Transverse colon (tissue), 4 donors: ENCODE measurements around the gene BSG. TPM values are rescaled to one million over a fixed set of nuclear protein-coding genes. Genes with fewer than 3 reads are reported as not detected.

Experiments used
- DNase-seq: peaks from one replicate; pipeline ENCODE4 v3.0.0-alpha.2; 2019
- H3K27ac ChIP-seq, 4 donors: fragments of 200-600 bp; sonication (generic); 2 replicates each; pipeline ENCODE4 v1.5.1; 2016 to 2018; ENCODE audit warnings: inconsistent platforms in 4 of 4
- H3K27me3 ChIP-seq: fragments of 200-600 bp; sonication (generic); 2 replicates; pipeline ENCODE4 v1.5.1; 2017; ENCODE audit warnings: inconsistent platforms
- H3K36me3 ChIP-seq, 4 donors: fragments of 200-600 bp; sonication (generic); 2 replicates each; pipeline ENCODE4 v1.5.1; 2017 to 2019; ENCODE audit warnings: inconsistent platforms in 4 of 4
- H3K4me1 ChIP-seq, 4 donors: fragments of 200-600 bp; sonication (generic); 2 replicates each; pipeline ENCODE4 v1.5.1; 2017 to 2020; ENCODE audit warnings: inconsistent platforms in 4 of 4
- H3K4me3 ChIP-seq, 4 donors: fragments of 200-600 bp; sonication (generic); 1 replicate in 1 of 4; 2 replicates in 3 of 4; pipeline versions ENCODE4 v1.5.1 to v1.6.1; 2017 to 2019; ENCODE audit warnings: inconsistent platforms in 4 of 4
- H3K9me3 ChIP-seq, 2 donors: fragments of 200-600 bp; sonication (generic); 2 replicates each; pipeline ENCODE4 v1.5.1; 2017 to 2019; ENCODE audit warnings: inconsistent platforms in 2 of 2
- CTCF ChIP-seq, 5 experiments: fragments of 200-600 bp in 3 of 5; fragments of 450-650 bp in 2 of 5; sonication (generic) in 3 of 5; IDR thresholded peaks; 1 replicate in 2 of 5; 2 replicates in 3 of 5; pipeline ENCODE4 v1.5.1; 2016 to 2017; ENCODE audit warnings: antibody characterized with exemption in 5 of 5, inconsistent platforms in 3 of 5, mild to moderate bottlenecking in 2 of 5, moderate library complexity in 1 of 5
- EP300 ChIP-seq: sonication (generic); formaldehyde crosslinking; IDR thresholded peaks from one replicate; pipeline ENCODE4 v1.6.1; 2017; ENCODE audit warnings: antibody characterized with exemption, low read depth
- POLR2A ChIP-seq: fragments of 450-650 bp; IDR thresholded peaks from one replicate; pipeline ENCODE4 v1.6.1; 2016; ENCODE audit warnings: antibody characterized with exemption, mild to moderate bottlenecking, moderate library complexity
- POLR2AphosphoS5 ChIP-seq, 3 donors: sonication (generic); formaldehyde crosslinking; IDR thresholded peaks; one replicate each; pipeline ENCODE4 v1.6.1; 2016; ENCODE audit warnings: antibody characterized with exemption in 3 of 3
- WGBS, 2 donors: methylation state at CpG; one replicate each; pipeline ENCODE4 v1.1.5; 2018; ENCODE audit warnings: low coverage in 1 of 2; 5-methylcytosine and 5-hydroxymethylcytosine counted together
- in situ Hi-C, 4 donors: fragments of 200-750 bp; cut with MboI; loops; one replicate each; pipeline versions ENCODE4 v1.15.0 to v1.15.1; 2017; ENCODE audit warnings: low sequenced_read_pairs in 3 of 4, low pct_ligation_motif_present in 1 of 4, low pct_unique_long_range_greater_than_20kb in 1 of 4
- intact Hi-C: fragments of 100-400 bp; cut with DNase I; formaldehyde crosslinking; loops from one replicate; pipeline ENCODE4 v1.15.1; 2023; ENCODE audit warnings: low total_unique reads
- total RNA-seq, 4 donors: library from RNA; depleted of rRNA; stranded (reverse); fragments of >200 nt; gene quantifications; one replicate each; pipeline ENCODE4 v1.1.0, GENCODE V29; 2016

Gene BSG
- total RNA-seq, 4 donors from 2014 or later: 909 to 2,228 (median 1,224) TPM

- Histone ChIP-seq H3K36me3 (no peaks in the 10 kb centered on the region), H3K9me3 (no peaks in the 10 kb centered on the region), H3K27ac (no peak overlapping the region), H3K27me3 (peaks cover 73% of the 10 kb centered on the region), H3K4me3 (no peak overlapping the region), H3K4me1 (peaks cover 0 to 4% (median 3%) of the 10 kb centered on the region in 4 donors)
- no peak for DNase-seq
- TF ChIP-seq EP300 (no peak), POLR2A (no peak), POLR2AphosphoS5 (IDR thresholded peaks at IDR 0.05) (no peak), CTCF (IDR thresholded peaks at IDR 0.05) (no peak)
- intact Hi-C loops (no loop called here), in situ Hi-C loops (no loop called here)
- WGBS, 2 donors: 70 to 93% methylated on average over 3 to 42 of the region's 42 CpGs
Measured at GRCh38 chr19:595326-596262, 23.2 kb downstream of the BSG start.

DNA sequence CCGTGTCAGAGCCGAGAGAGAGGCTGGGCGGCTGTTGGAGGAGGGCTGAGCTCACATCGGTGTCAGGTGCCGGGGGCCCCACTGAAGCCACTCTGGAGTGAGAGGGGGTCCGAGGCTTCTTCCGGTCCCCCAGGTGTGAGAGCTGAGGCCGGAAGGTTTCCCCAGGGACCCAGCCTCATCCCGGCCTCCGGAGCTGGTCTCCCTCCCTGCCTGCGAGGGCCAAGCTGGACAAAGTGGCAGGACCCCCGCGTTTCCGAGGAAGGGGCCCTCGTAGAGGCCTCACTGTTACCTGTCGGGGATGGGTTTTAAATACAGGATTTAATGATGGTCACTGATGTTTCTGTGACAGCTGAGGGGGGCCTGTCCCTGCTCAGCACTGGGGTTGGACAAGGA, 23.9 kb downstream of the BSG start:
- no peaks in the 10 kb centered on the region for H3K4me1 ChIP-seq
- H3K9me3 ChIP-seq: no peaks in the 10 kb centered on the region
- 75% methylated on average over 16 of the region's 16 CpGs; no CpG with 5 or more reads in 1 of the 2 donors for WGBS, 2 donors
- DNase-seq: no peak
- intact Hi-C loops (no loop called here), in situ Hi-C loops (no loop called here)
- H3K27me3 ChIP-seq: peaks cover 67% of the 10 kb centered on the region
- no peak overlapping the region for H3K27ac ChIP-seq
- no peaks in the 10 kb centered on the region for H3K36me3 ChIP-seq
- TF ChIP-seq POLR2AphosphoS5 (IDR thresholded peaks at IDR 0.05) (no peak), POLR2A (no peak), EP300 (no peak), CTCF (IDR thresholded peaks at IDR 0.05) (no peak)
- no peak overlapping the region for H3K4me3 ChIP-seq

- Histone ChIP-seq H3K27ac (no peak overlapping the region), H3K27me3 (peaks cover 53% of the 10 kb centered on the region), H3K4me1 (no peaks in the 10 kb centered on the region), H3K4me3 (no peak overlapping the region), H3K9me3 (no peaks in the 10 kb centered on the region), H3K36me3 (no peaks in the 10 kb centered on the region)
- intact Hi-C loops: no loop called here
- WGBS, 2 donors: 29 to 60% methylated on average over 5 to 15 of the region's 18 CpGs
- no peak for DNase-seq
- in situ Hi-C loops: no loop called here
- TF ChIP-seq CTCF (IDR thresholded peaks at IDR 0.05) (no peak), EP300 (no peak), POLR2A (no peak), POLR2AphosphoS5 (IDR thresholded peaks at IDR 0.05) (no peak)
Measured at GRCh38 chr19:597406-598315, 25.3 kb downstream of the BSG start.

GRCh38 chr19:601310-601709, 28.9 kb downstream of the BSG start:
- Histone ChIP-seq H3K27me3 (peaks cover 17% of the 10 kb centered on the region), H3K4me1 (no peaks in the 10 kb centered on the region), H3K36me3 (no peaks in the 10 kb centered on the region), H3K9me3 (no peaks in the 10 kb centered on the region), H3K4me3 (no peak overlapping the region), H3K27ac (no peak overlapping the region)
- no peak for DNase-seq
- TF ChIP-seq EP300: no peak
- no peak for TF ChIP-seq POLR2AphosphoS5 (IDR thresholded peaks at IDR 0.05)
- no peak for TF ChIP-seq CTCF (IDR thresholded peaks at IDR 0.05)
- no peak for TF ChIP-seq POLR2A
- intact Hi-C loops: no loop called here
- in situ Hi-C loops: no loop called here
- 89 to 90% methylated on average over 15 to 28 of the region's 28 CpGs for WGBS, 2 donors
